ENCODE data around the gene SLX4IP. TPM values are rescaled to one million over a fixed set of nuclear protein-coding genes. Genes with fewer than 3 reads are reported as not detected.
A peak's percentile ranks its signal among the peaks of the same experiment; 100 is the strongest.

The SLX4IP gene
- total RNA-seq, 1 donor from 2014 or later = 2.6 TPM

- TF ChIP-seq CTCF (conservative IDR thresholded peaks at IDR 0.05; ENCODE audit: low read depth, low read length) = no peak
- H3K4me3 ChIP-seq (ENCODE audit: low read depth, low read length) = peak overlapping the region; percentile 77
- DNase-seq (ENCODE audit: low read depth) = no peak
Measured at GRCh38 chr20:10671919-10672623, 237.0 kb downstream of the SLX4IP start.

GRCh38 chr20:10672624-10673127 lies 237.6 kb downstream of the SLX4IP start:
- peak overlapping the region; percentile 77 for H3K4me3 ChIP-seq (ENCODE audit: low read depth, low read length)
- no peak for TF ChIP-seq CTCF (conservative IDR thresholded peaks at IDR 0.05; ENCODE audit: low read depth, low read length)
- DNase-seq (ENCODE audit: low read depth) = no peak

- TF ChIP-seq CTCF (conservative IDR thresholded peaks at IDR 0.05; ENCODE audit: low read depth, low read length) = no peak
- peak overlapping the region; percentile 77 for H3K4me3 ChIP-seq (ENCODE audit: low read depth, low read length)
- DNase-seq (ENCODE audit: low read depth) = no peak
Measured at GRCh38 chr20:10673176-10673841, 238.2 kb downstream of the SLX4IP start.

- TF ChIP-seq CTCF (conservative IDR thresholded peaks at IDR 0.05; ENCODE audit: low read depth, low read length) = no peak
- no peak for DNase-seq (ENCODE audit: low read depth)
- H3K4me3 ChIP-seq (ENCODE audit: low read depth, low read length) = peak within 1 kb of the TSS; percentile 77
Measured at GRCh38 chr20:10673842-10674683, 239.0 kb downstream of the SLX4IP start, which contains the start of gene JAG1. Gene JAG1 (minus strand): TSS chr20:10673999. CDS start chr20:10673530, 469 bp downstream.

GRCh38 chr20:10674684-10675449 lies 239.8 kb downstream of the SLX4IP start:
- peak; percentile 68 for TF ChIP-seq CTCF (conservative IDR thresholded peaks at IDR 0.05; ENCODE audit: low read depth, low read length)
- H3K4me3 ChIP-seq (ENCODE audit: low read depth, low read length) = peak overlapping the region; percentile 77
- no peak for DNase-seq (ENCODE audit: low read depth)

- DNase-seq (ENCODE audit: low read depth) = no peak
- H3K4me3 ChIP-seq (ENCODE audit: low read depth, low read length) = peak overlapping the region; percentile 77
- no peak for TF ChIP-seq CTCF (conservative IDR thresholded peaks at IDR 0.05; ENCODE audit: low read depth, low read length)
Measured at GRCh38 chr20:10675450-10675848, 240.3 kb downstream of the SLX4IP start.
